ENCODE measurements around the gene PIP5K1B.
A peak's percentile ranks its signal among the peaks of the same experiment; 100 is the strongest.

PIP5K1B gene

DNA sequence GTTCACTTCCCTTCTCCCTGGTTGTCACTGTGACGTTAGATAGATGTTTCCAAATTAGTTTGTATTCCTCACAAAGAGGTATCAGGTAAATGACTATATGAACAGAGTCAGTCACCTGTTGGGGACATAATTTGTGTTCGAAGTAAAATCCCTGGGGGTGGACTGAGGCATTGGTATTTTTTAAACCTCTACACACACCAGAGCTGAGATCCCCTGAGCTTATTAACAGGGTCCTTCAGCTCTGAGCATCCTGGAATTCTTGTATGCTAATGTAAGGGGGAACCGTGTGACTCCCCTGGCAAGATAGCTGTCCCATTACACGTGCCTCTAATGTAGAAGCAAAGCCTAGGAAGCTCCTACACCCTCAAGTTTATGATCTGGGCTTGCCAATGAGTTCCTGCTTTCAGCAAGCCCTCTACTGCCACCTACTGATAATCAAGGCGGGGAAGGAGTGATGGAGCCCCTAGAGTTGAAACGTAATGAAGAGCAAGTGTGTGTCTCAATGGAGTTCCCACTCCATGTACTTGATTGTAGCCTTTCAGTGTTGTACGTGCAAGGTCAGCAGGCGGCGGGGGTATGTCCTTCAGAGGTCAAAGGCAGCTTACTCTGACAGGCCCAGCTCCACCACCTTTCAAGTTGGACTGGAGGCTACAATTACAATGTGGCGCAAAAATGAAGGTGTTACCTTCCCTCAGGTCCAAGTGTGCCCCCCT is 294.5 kb downstream of the PIP5K1B start:
- peak; percentile 90 for DNase-seq

DNA sequence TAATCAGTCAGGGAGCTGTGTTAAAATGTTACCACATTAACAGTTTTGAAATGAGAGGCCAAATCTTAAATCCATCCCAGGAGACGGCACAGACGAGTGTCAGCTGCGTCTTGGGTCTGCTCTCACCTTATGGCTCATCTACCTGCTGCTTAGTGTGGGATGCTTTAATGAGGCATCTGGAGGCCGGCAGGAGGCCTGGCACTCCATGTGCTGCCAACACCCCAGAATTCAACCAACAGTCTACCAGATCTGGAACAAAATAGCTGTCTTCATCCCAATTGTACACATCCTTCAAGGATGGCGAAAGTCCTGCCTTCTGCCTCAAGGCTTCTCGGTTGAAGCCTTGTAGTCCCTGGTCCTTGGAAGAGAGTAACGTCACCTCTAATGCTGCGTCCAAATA is 296.9 kb downstream of the PIP5K1B start:
- no peak for DNase-seq

DNA sequence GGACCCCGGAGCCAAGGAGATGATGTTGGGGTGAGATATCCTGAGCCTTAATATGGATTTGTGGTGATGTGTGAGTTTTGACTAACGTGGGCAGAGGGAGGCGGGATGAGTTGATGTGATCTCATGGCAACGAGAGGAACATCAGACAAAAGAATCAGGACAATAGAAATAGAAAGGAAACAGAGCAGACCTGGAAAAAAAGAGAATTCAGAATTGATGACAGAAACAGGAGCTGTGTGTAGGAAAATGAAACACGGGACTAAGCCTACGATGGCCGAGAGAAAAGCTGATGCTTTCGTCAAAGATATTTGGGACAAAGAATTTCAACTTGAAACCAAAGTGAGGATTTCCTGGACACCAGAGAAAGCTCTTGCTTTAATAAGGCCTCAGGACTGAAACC is 298.0 kb downstream of the PIP5K1B start:
- no peak for DNase-seq

- DNase-seq, result no peak
These were observed 299.8 kb downstream of the PIP5K1B start for GRCh38 chr9:69004836-69005235.

DNA sequence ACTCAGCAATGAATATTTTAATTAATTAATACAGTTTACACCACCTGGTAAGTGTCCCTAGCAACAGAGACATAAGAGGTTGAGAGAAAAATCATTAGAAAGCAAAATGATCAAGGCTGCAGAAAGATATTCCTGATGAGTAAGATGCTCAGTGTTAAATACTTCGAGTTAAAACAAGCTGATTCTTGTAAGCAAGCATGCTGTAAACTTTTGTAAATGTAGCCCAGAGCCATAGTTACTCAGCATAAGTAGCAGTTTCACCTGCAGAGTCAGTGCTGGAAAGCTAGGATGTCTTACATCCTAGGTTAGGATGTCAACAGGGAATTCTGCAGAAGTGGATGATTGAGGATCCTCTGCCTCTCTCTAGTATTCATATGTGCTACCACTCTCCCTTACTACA is 304.7 kb downstream of the PIP5K1B start:
- DNase-seq, result no peak

GRCh38 chr9:69012696-69013381 is 307.8 kb downstream of the PIP5K1B start:
- DNase-seq, result no peak

DNA sequence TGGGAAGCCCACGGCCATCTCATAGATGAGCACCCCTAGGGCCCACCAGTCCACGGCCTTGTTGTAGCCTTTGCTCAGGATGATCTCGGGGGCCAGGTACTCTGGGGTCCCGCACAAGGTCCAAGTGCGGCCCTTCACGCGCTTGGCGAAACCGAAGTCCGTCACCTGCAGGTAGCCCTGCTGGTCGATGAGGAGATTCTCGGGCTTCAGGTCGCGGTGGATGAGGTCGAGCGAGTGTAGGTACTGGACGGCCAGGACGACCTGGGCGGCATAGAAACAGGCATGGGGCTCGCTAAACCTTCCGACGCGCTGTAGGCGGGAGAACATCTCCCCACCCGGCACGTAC is 308.3 kb downstream of the PIP5K1B start:
- DNase-seq, result no peak

DNA sequence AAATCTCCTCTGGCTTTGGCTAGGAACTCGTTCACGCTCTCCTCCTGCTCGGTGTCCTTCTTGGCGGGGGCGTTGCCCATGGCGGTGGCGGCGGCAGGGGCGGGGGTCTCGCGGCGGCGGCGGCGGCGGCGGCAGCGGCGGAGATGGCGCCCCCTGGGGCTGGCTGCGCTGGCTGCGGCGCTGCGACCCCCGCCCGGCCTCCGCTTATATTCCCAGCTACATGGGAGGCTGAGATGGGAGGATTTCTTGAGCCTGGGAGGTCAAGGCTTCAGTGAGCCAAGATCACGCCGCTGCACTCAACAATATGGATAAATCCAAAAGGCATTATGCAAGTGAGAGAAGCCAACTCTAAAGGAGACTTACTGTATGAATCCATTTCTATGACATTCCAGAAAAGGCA is 309.0 kb downstream of the PIP5K1B start, which contains the start of gene PRKACG:
TSS of gene PRKACG (minus strand) at position 101 of the 400 bp plus-strand sequence. CDS start at position 80, 21 bp downstream.
- DNase-seq, result no peak

GRCh38 chr9:69016191-69017096 is 311.4 kb downstream of the PIP5K1B start:
- DNase-seq, result no peak

DNA sequence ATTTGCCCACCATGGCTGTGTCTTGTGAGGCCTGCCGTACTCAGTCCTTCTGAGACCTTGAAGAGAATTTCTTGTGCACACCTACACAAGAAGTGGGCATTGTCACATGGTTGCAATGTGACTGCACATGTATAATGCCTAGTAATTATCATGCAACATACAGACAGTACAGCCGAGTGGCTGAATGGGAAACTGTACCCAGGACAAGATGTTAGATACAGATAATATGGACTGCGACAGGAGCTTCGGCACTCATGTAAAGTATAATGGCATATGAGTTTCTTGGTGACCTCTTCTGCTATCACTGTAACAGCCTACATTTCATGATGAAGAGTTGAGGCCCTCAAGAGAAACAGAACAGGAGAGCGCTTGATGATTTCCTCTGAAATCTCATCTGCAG is 313.7 kb downstream of the PIP5K1B start:
- DNase-seq, result peak; percentile 78

DNA sequence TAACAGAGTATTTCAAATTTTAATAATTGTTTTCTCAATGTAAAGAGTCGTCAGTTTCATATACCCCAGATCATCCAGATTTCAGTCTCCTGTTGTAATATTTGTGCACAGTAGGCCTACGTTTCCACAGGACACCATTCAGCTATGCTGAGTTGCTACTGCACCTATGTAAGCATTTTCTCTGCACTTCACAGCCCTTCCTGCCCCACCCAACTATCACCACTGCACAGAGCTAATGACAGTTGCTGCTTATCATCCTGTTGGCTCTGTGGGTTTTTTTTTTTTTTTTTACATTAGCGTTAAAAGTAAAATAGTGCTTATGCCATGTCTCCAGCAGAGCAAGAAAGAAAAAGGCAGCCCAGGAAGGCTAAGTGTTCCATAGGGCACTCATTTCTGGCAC is 314.8 kb downstream of the PIP5K1B start:
- DNase-seq, result peak; percentile 93

DNA sequence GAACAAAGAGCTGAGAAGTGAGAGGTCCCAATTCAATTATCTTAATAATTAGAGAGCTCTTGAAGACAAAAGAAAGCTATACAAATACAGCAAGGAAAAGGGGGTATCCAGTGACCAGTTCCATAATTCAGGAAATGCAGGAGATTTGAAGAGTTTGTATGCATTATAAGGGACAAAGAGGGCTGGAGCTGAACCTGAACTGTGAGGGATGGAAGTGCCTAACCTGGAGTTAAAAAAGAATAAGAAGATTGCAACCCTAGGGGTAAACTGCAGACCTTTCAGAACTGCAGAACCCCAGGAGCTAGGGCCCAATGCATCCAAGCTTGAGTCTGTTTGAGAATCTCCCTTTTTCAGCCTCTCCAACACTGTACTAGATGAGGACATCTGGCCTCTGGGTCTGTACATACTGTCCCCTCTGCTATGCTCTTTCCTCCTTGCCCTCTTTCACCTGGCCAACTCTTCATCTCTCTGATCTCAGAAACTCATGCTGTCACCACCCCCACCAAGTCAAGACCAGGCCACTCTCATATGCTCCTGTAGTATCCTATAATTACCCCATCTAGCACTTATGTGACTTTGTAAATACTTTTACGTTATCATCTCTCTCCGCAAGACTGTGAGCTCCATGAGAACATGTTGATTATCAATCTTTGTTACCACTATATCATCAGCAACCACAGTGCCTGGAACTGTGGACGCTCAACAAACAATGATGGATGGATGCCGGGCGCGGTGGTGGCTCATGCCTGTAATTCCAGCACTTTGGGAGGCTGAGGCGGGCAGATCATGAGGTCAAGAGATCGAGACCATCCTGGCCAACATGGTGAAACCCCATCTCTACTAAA is 315.5 kb downstream of the PIP5K1B start:
- DNase-seq, result peak; percentile 62

DNA sequence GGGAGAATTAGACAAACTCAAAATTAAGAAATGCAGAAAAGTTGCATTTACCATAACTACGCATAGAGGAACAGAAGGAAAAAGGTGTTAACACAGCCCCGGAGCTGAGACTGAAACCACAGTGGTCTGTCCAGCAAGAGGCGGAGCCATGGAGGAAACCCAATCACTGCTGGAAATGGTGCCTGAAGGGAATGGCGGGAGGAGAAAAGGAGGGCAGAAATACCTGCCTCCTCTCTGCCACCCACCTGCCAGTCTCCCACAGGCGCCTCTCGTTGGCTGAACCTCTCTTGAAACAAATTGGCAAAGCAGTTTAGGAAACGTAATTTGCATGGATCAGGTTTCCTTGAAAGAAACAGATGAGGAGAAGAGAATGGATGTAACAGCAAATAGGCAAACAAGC is 318.6 kb downstream of the PIP5K1B start:
- DNase-seq, result no peak

DNA sequence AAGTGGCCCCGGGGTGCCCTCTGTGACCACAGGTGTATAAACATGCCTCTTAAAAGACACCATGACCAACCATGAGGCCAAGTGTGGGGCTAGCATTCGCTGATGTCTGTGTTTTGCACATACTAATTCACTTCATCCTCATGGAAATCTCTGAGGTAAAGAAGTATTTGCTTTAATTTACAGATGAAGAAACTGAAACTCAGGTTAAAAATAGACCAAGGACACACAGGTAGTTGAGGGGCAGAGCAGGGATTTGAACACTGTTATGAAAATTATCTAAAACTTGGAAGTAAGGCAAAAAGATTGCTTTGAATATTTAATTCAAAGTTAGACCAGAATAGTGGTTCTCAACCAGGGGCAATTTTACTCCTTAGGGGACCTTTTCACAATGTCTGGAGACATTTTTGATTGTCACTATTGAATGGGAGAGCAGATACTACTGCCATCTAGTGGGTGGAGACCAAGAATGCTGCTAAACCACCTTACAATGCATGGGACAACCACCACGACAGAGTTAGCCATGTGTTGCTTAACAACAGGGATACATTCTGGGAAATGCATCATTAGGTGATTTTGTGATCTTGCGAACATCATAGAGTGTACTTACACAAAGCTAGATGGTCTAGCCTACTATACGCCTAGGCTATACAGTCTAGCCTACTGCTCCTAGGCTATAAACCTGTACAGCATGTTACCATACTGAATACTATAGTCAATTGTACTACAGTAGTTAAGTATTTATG is 322.5 kb downstream of the PIP5K1B start:
- DNase-seq, result peak; percentile 90

DNA sequence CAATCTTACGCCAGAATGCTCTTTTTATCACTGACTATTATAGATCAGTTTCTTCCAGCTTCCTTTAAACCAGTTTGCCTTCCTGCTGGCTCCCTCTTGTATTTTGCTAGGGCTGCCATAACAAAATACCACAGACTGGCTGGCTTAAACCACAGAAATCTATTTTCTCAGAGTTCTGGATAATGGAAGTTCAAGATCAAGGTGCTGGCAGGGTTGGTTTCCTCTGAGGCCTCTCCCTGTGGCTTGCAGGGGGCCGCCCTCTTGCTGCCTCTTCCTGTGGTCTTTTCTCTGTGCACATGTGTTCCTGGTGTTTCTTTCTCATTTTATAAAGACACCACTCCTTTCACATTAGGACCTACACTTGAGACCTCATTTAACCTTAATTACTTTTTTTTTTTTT is 323.7 kb downstream of the PIP5K1B start:
- DNase-seq, result no peak

DNA sequence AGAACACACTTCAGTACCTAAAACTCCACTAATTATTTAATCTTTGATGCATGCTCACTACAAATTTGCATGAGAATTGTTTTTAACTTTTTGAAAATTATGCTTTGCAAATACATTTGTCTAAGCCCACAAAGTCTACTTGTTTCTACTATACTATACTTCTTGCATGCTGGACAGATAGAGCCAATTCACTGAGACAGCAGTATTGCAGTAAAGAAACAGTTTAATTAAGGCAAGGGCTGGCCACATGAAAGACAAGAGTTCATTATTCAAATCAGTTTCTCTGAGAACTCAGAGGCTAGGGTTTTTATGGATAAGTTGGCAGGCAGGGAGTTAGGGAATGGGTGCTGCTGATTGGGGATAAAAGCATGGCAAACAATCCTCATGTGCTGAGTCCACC is 324.5 kb downstream of the PIP5K1B start:
- peak; percentile 28 for DNase-seq

DNA sequence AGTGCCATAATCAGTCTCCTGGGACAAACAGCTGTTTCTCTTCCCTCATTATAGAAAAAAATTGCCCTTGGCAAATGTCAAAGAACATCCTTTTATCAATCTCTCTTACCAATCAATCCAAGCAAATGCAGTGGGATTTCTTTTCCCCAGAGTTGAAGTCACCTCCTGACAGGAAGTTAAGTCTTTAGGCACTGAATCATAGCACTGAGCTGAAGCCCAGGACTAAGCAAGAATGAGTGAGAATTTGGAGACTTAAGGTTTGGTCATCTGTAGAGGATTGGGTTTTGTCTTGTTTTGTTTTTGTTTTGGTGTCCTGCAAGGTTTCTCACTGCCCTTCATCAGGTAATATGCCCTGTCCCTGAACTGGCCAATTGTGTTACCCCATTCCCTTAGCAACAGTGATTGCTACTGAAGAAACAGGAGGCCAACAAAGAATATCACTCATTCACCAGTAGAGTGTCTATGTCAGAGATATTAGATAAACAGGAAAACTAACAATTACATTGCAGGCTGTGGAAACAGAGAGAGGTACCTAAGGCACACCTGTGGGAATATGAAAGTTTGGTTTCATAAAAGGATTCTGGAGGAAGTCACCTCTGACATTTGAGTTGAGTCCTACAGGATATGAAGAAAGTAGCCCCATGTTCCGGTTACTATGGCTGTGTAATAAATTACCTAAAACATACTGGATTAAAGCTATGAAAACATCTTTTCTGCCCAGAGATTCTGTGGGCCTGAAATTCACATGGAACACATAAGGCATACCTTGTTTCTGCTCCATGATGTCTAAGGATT is 326.0 kb downstream of the PIP5K1B start:
- no peak for DNase-seq

- DNase-seq, result no peak
These were observed 329.0 kb downstream of the PIP5K1B start for GRCh38 chr9:69034071-69034470.

DNA sequence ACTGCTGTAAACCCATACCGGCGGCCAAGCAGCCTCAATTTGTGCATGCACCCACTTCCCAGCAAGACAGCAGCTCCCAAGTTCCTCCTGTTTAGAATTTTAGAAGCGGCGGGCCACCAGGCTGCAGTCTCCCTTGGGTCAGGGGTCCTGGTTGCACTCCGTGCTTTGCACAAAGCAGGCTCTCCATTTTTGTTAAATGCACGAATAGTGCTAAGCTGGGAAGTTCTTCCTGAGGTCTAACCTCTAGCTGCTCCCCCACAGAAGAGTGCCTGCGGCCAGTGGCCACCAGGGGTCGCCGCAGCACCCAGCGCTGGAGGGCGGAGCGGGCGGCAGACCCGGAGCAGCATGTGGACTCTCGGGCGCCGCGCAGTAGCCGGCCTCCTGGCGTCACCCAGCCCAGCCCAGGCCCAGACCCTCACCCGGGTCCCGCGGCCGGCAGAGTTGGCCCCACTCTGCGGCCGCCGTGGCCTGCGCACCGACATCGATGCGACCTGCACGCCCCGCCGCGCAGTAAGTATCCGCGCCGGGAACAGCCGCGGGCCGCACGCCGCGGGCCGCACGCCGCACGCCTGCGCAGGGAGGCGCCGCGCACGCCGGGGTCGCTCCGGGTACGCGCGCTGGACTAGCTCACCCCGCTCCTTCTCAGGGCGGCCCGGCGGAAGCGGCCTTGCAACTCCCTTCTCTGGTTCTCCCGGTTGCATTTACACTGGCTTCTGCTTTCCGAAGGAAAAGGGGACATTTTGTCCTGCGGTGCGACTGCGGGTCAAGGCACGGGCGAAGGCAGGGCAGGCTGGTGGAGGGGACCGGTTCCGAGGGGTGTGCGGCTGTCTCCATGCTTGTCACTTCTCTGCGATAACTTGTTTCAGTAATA is 330.6 kb downstream of the PIP5K1B start, which contains the start of gene FXN:
TSS of gene FXN (plus strand) at position 315 of the 871 bp plus-strand sequence. CDS start at position 346, 31 bp downstream.
- peak; percentile 88 for DNase-seq

GRCh38 chr9:69036309-69036708 is 331.3 kb downstream of the PIP5K1B start:
- DNase-seq, result peak; percentile 69

All from OCI-M1 (cell line).